Stimulated activated CD4-positive, alpha-beta T cell treated with anti-CD3 and anti-CD28 coated beads, TNF-alpha, amount 100 ng/mL, for 1 hour (primary cell): Measurements from ENCODE around the gene MESP2.

ENCODE experiments used
- DNase-seq, 3 donors: peaks; one replicate each; pipeline ENCODE4 v3.0.0-alpha.2; 2020; ENCODE audit warnings: low read depth in 3 of 3, low spot score in 1 of 3

The MESP2 gene

DNA sequence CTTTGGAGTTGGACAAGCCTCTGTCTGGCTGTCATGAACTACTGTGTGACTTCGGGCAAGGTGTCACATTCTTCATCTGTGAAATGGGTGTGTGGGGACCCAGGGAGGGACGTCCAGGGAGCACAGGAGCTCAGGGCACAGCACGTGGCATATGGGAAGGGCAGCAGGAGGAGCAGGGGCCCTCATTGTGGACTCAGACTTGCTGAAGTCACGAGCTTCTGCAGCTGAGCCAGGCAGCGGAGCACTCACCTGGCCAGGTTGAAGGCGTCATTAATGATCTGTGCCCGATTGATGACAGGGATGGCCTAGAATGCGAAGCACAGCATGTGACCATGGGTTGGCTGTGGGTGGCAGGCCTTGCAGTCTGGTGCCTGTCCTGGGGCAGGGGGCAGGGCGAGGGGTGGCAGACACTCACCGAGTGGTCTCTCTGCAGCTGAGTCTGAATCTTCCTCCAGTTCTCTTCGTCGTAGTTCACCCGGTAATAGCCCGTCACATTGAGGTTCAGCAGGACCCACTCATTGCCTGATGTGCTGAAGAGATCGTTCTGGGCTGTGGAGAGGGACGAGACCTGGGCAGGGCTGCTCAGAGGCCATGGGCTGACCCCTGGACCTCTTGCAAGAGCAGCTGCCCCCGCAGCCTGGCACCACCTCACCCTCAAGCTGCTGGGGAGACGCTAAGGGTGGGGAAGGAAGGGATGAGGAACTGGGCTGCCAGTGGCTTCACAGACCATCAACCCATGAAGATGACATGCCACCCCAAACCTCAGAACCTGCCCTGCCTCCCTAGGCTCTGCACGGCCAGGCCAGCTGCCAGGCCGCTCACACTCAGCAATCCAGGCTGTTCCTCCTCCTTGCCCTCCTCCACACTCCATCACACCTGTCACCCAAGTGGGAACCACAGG lies 23.1 kb downstream of the MESP2 start:
- no peak for DNase-seq

DNA sequence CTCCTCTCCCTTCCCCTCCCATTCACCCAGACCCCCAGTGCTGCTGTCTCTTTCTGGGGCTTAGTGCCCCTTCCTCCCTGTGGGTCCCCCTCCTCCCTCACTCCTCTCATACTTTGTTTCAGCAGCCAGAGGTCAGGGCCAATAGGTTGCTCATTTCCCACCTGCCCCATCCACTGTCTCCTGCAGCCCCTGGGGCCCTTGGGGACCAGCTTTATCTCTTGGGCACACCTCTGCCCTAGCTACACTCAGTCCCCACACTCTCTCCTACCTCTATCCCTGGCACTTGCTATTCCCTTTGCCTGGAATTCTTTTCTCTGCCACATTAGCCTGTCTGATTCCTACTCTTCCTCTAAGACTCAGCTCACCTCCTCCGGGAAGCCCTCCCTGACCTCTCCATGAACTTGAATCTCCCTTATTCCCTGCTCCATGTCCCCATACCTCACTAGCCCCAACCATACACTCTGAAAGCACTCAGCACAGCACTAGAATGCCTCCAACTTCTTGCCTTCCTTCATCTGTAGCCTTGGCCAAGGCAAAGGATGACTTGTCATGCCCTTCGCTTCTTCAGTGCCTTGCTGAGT lies 23.9 kb downstream of the MESP2 start:
- DNase-seq: no peak

DNA sequence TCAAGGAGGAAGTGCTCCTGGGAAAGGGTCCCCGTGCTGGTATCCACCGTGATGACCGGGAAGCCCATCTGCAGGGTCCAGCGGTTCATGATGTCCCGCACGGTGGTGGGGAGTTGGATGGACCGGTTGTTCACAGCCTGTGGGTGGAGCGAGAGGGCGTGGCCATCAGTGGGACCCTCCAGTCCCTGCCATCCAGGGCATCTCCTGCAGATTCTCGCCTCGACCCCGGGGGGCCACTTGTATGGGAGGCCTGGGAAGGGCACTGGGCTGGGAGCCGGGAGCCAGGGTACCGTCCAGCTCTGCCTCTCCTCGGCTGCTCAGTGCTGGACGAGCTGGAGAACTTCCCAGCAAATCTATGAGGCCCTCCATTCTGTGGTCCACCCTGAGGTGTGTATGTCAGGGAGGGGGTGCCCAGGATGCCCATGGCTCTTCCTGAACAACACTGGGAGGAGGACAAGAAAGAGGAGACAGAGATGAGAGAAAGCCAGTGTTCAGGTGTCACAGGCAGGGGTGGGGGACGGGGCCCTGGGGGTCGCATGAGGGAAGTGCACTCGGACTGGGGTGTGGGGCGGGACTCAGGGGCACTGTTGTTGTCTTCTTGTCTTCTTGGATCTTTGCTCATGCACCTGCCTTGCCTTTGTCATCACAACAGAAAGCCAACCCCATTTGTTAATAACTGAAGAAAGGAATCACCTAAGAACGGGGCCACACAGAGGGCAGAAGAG lies 25.5 kb downstream of the MESP2 start:
- no peak for DNase-seq

DNA sequence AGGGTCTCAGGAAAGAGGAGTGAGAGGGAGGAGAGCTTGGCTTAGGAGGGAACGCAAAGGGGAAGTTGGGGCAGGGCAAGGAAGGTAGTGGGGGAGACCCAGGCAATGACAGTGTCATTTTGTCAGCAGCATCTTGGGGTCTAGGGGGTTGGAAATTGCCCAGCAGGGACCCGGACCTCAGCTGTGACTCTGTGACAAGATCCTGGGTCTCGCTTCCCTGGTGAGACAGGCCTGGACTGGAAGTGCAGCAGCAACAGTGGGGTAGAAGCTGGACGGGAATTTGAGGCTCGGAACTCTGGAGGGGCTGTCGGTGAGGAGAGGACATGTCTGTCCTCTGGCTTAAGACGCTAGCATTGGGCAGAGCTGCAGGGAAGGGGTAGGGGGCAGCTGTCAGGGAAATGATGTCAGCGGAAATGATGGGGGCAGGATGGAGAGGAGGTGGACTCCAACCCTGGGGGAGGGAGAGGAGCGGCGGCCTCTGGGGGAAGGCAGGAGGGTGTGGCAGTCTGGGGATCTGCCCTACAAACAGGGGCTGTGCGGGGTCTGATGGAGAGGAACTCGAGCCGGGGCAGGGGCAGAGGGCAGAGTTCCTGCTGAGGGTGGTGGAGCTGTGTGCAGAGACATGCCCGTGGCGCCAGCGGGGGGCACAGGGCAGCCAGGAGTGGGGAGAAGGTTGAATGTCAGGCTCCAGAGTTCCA lies 26.2 kb downstream of the MESP2 start:
- no peak for DNase-seq

DNA sequence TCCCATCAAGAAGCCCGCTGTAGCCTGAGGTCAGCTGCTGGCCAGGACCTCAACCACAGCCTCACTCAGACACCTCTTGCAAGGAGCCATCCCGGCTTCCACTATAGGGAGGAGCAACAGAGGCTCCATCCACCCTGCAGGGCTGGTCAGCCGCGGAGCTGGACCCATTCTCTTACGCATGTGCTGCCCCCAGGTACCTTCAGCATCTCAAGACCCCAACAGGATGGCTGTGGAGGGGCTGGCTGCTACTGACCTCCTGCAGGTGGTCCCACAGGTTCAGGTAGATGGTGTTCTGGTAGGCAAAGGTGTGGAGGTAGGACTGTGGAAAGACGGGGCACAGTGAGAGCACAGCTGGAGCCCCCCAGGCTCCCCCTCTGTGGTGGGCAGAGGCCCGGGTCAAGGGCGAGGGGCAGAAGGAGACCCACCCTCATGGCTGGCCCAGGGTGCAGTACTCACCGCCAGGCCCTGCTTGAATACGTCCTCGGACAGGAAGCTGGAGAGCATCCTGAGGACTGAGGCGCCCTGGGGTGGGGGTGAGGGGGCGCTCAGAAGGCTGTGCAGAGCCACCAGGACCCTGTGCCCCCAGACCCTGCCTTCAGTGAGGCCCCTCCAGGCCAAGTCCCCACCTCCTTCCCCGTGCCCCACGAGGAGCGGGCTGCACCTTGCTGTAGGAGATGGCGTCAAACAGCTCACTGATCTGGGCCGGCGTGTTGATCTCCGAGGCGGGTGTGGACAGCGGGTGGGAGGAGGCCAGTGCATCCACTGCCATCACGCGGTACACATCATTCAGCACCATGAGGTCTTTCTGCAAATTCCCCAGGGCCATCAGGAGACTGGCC lies 27.1 kb downstream of the MESP2 start:
- DNase-seq: no peak

DNA sequence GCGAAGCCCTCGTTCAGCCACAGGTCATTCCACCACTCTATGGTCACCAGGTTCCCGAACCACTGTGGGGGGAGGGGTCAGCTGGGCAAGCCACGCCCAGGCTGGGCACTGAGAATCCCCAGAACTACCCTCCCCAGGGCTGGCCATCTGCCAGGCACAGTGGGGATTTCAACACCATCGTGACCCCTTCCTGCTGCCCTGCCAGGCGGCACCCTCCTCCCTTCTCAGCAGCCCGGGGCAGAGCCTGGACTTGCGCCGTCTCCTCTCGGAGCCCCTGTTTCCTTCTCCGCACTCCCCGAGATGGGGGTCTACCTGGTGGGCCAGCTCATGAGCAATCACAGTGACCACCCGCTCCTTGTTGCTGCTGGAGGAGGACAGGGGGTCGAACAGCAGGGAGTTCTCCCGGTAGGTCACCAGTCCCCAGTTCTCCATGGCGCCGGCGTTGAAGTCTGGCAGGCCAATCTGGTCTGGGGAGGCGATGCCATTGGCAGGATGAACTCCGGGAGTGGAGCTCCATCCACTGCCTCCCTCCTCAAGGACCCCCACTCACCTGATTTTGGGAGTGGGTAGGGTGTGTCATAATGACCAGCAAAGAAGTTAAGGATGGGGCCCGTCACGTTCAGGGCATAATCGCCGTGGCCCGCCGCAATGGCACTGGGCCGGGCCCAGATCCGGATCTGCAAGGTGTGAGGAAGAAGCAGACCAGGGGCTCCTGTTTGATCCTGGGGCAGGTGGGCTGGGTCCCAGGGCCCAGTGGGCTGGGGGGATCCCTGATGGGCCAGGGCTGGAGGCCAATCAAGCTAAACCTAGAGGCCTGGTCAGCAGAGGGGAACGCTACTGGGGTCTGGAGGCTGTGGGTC lies 28.0 kb downstream of the MESP2 start:
- DNase-seq: no peak

DNA sequence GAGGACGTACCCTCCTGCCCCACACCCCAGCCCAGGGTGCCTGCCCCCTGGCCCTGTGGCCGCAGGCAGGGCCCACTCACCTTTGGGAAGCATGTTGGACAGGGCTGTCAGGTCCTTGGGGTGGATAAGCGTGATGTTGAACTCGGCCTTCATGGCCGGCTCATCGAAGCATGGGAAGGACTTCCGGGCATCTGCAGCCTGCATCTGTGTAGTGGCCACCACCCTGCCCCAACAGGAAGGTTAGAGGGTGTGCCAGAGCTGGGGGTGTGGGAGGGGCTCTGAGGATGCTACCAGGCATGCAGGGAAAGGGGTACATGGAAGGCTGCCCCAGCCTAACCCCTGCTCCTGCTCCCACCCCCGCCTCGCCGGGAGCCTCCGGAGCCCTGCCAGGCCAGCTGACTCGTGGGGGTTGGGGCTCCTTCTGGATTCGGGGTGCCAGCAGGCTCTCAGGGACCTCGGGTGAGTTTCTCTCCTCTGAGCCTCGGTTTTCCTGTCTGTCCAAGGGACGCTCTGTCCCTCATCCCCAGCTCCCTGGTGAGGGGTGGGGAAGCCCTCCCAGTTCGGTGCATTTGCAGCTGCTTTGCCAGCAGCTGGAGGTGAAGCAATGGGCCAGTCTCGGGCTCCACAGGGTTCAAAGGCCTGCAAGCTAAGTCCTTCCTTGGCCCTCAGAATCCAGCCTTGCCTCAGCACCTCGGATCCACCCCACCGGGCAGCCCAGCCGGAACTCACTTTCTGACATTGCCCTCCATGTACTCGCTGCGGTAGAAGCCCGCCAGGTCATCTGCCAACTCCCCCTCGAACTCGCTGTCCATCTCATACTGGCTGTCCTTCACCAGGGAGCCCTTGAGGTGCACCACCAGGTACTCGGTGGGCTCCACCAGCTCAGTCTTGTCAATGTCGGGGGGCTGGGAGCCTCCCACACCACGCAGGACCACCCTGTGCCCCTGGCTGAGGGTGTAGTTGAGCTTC lies 29.4 kb downstream of the MESP2 start:
- no peak for DNase-seq

DNA sequence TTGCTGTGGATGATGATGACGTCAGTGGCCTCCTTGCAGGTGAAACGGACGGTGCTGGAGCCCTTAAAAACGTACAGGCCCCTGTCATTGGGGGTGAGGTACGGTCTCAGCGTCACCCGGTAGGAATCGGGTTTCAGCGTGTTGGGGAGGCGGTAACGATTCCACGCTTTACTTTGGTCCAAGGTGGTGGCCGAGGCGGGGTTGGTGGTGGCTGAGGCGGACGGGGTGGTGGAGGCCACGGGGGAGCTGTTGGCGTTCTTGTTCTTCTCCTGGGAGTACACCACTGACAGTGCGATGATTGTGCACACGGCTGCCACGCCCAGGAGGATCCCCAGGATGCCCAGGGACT lies 30.1 kb downstream of the MESP2 start:
- no peak for DNase-seq

DNA sequence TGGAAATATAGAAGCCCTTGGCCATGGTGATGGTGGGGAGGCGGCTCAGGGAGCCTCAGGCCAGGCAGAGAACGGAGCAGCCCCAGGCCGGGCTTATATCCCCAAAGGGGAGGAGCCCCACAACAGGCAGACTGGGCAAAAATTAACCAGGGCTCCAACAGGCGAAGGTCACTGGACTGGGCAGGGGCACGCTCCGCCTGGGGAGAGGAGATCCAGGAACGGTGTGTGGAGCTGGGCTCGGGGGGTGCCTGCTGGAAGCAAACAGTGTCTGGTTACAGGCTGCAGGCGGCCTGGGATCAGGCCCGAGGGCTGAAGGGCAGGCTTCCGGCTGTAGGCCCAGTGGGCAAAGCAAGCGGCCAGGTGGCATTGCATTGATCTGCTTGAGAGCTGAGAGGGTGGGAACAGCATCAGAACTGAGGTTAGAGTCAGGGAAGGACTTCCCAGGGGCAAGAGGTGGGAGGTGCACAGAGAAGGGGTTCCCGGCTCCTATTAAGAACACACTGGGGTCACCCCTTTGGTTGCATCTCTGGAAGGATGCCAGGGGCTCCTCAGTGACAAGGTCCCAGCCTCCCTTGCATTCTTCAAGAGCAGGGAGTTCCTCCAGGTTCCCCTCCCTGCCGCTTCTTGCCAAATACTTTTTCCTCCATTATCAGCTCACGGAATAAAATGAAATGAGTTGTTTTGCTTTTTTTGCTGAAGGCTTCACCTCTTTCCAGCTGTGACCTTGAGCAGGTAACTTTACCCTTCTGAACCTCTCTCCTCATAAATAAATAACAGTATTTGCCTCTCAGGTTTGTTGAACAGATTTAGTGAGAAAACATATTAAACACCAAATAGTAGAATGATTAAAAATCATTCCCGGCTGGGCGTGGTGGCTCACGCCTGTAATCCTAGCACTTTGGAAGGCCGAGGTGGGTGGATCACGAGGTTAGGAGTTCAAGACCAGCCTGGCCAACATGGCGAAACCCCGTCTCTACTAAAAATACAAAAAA lies 30.7 kb downstream of the MESP2 start:
- no peak for DNase-seq

DNA sequence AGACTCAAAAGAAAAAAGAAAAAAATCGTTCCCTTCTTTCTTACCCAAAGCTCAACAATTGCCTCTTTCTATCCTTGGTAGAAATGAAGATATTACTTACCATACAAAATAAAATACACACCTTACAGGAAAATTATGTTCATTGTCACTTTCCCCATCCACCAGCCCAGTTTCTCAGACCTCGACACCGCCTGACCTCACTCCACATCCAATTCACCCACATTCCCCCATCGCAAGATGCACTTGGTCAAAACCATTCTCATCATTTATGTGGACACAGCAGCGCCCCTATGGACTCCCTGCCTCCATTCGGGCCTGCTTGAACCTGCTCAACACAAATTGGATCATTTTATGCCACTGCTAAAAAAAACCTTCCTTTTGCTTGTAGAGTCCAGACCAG lies 31.6 kb downstream of the MESP2 start:
- no peak for DNase-seq

DNA sequence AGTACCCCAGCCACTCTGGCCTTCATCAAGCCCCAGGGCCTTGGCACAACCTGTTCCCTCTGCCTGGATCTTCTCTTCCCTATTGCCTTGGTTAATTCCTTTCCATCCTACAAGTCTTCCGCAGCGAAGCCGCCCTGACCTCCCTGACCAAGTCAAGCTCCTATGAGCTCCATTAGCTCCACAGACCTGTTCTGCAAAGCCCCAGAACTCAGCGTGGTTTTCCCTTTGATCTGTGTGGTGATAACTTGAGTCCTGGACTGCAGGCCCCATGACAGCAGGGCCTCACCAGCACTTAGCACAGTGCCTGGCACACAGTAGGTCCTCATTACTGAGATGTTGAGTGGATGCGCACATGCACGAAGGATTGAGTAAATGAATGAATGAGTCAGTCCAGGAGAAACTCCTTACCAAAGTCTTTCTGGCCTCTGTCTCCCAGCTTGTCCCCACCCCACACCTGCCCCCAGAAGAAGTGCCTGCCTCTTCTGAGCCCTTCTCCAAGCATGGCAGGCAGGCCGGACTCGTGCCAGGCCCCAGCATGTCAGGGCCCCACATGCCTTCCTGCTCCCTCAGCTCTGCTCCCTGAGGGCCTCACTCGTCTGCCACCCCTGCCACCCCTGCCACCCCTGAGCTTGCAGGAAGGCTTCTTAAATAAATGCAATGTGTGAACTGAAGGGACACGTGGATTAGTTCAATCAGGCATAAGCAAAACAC lies 32.2 kb downstream of the MESP2 start:
- no peak for DNase-seq

DNA sequence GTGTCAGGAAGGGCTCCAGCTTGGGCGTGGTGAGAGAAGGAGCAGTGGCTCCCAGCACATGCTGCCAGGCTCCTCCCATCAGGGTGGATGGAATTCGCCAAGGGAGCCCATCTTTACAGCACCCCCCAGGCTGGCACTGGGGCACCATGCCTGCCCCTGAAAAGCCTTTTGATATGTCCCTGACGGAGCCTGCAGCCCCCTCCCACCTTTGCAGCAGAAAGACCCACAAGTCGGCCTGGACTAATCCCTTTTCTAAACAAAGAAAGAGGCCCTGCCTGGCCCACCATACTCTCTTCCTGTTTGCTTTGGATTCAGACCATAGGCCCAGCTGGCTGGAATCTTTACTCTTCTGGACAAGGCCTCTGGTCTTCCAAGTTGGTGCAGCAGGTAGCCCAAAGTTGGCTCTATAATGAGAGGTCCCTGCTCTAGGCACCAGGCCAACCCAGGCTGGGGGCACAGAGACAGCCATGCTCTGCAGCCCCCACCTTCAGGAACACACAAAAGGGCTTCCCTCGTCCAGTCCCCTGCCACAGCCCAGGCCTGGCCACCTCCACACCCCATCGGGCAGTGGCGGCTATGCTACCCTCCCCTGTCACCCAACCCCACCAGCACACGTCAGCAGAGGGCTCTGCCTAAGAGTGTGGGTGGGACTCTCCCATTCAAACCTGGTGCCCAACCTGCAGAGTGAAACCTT lies 33.1 kb downstream of the MESP2 start:
- no peak for DNase-seq

DNA sequence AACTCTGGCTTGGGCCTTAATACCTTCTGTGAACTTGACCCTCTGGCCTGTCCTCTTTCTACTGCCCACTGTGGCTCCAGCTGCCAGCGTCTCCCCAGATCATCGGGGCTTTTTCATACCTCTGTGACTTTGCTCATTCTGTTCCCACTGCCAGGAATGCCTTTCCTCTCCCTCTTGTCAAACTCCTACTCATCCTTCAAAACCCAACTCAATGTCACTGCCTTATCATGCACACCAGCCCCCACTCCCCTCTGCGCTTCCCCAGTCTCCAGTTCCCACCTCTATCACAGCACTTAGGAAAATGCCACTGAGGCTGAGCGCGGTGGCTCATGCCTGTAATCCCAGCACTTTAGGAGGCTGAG lies 33.6 kb downstream of the MESP2 start:
- DNase-seq: no peak

DNA sequence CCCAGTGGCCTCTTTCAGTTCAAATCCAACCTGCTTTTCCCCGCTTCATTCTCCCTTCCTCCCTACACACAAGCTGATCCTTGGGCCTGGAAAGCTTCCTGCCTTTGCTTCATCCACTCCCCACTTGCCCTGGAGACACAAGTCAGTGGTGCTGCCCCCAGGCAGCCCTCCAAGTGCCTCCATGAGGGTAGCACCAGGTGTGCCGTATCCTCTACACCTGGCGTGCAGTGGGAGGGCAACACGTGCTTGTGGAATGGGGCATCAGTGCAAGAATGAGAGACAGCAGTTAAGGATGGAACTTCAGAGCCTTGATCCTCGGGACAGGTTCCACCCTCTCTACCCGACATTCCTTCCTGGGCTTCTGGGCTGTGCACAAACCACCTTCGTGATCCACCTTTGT lies 34.7 kb downstream of the MESP2 start:
- DNase-seq: no peak

DNA sequence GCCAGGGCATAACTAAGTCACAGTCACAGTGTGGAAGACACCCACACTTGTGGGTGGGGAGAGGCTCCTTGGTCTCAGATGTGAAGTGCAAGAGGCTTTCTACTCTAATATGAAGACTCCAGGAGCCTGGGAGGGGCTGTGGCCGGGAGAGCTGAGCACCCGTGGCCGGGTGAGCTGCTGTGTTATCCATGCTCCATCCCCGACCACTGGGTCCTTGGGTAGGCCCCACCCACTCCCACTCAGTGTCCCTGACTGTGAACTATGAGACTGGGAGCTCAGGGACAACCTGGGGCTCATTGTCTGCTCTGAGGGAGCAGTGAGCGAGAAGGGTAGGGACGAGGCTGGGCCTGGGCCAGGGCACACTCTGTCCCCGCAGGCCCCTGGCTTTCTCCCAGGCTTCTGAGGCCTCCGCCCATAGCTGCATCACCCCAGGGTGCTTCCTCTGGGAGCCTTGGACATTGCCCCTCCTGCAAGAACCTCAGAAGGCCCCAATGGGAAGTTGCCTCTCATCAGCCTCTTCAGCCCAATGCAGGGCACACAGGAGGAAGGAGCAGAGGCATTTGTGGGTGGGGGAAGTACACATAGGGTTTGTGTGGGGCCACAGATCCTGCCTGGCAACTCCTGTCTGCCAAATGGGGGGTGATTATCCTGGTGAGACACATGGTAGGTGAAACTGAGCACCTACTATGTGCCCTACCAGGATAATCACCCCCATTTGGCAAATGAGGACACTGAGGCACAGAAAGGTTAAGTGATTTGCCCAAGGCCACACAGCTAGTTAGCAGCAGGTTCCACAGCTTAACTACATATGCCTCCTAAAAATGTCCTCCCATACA lies 36.1 kb downstream of the MESP2 start:
- DNase-seq: no peak
